NT2/D1 (cell line): ENCODE data around the gene RAB11FIP3.

Experiments
- YY1 ChIP-seq: IDR thresholded peaks from 2 replicates; pipeline ENCODE4 v1.6.1; 2011; ENCODE audit not compliant: insufficient read length, insufficient read depth
- ZNF274 ChIP-seq: IDR thresholded peaks from 2 replicates; pipeline ENCODE4 v1.6.1; 2011; ENCODE audit warnings: mild to moderate bottlenecking, low read depth, low read length

GRCh38 chr16:457732-458400 lies 32.4 kb downstream of the RAB11FIP3 start:
- no peak for TF ChIP-seq ZNF274
- no peak for TF ChIP-seq YY1
